ENCODE data around the gene DAB2. TPM values are rescaled to one million over a fixed set of nuclear protein-coding genes. Genes with fewer than 3 reads are reported as not detected.

The DAB2 gene
- total and polyA plus RNA-seq, 5 donors from 2014 or later = 4.2 TPM; not detected in 4

DNA sequence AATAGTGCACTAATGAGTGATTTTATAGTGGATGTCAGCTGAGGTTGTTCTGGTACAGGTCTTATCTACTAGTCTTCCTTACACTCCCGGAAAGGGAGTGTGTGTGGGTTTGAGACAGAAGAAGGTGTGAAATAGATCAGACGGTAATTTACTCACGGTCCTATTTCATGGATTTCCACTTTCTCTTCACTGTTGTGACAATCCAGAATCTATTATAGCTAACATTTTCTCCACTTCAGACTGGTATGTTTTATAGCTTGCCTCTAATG, 53.5 kb downstream of the DAB2 start:
- ATAC-seq (ENCODE audit: low read depth in 2 of 2) = no peak
- H3K27me3 Mint-ChIP-seq = peaks cover 58% of the 10 kb centered on the region
- H3K27ac Mint-ChIP-seq = no peak overlapping the region
- no peaks in the 10 kb centered on the region for H3K36me3 Mint-ChIP-seq
- H3K4me3 Mint-ChIP-seq = no peak overlapping the region
- peaks cover 0 to 2% (median 0%) of the 10 kb centered on the region in 4 donors for H3K4me1 Mint-ChIP-seq
- no peak for DNase-seq
- no peaks in the 10 kb centered on the region for H3K4me1 ChIP-seq (ENCODE audit: control insufficient read depth, insufficient read depth, low read length, poor library complexity, severe bottlenecking)
- no peaks in the 10 kb centered on the region for H3K9me3 Mint-ChIP-seq
- H3K4me3 ChIP-seq (ENCODE audit: low read depth, low read length) = no peak overlapping the region
- no peaks in the 10 kb centered on the region for H3K9me3 ChIP-seq (ENCODE audit: control insufficient read depth in 2 of 2, low read length in 2 of 2)
- no peak overlapping the region for H3K27ac ChIP-seq (ENCODE audit: insufficient read depth, low read length, poor library complexity, severe bottlenecking)
- H3K36me3 ChIP-seq (ENCODE audit: control insufficient read depth, insufficient read depth, low read length) = no peaks in the 10 kb centered on the region
- H3K27me3 ChIP-seq (ENCODE audit: control insufficient read depth, insufficient read depth, low read length) = peaks cover 15% of the 10 kb centered on the region

DNA sequence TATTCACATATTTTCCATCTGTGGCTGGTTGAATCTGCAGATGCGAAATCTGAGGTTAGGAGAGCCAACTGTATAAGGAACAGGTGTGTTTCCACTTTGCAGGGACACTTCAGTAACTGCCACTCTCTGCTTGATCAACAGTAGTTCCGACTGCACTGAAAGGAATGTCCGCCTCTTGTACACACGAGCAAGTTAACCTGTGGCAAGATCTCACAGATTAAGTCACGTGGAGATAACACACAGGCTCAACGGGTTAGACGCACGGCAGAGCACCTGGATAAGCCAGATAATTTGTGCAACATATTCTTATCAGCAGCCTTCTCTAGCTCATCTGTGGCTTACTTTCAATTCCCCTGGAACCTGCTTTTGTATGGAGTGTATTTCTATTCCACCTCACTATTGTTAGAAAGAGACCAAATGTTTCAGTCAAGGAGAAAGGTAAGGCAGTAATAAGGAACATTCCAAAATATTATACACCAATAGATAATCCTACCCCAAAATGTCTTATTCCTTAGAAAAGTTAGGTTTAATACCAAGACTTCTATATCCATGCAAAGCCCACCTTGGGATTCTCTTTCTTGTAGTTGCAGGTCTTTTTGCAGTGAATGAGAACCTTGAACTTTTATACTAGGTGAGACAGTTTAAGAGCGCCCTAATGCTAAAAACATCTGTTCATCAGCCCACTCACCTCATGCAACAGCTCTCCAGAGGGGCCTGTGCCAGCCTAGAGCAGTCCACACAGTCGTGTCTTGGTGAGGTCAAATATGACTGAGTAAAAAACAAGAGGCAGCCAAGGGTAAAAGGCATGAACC, 54.0 kb downstream of the DAB2 start:
- H3K27me3 Mint-ChIP-seq = peaks cover 54% of the 10 kb centered on the region
- H3K27ac Mint-ChIP-seq = no peak overlapping the region
- no peaks in the 10 kb centered on the region for H3K36me3 Mint-ChIP-seq
- Histone ChIP-seq H3K4me3 (ENCODE audit: low read depth, low read length) (no peak overlapping the region), H3K36me3 (ENCODE audit: control insufficient read depth, insufficient read depth, low read length) (no peaks in the 10 kb centered on the region), H3K4me1 (ENCODE audit: control insufficient read depth, insufficient read depth, low read length, poor library complexity, severe bottlenecking) (no peaks in the 10 kb centered on the region), H3K27ac (ENCODE audit: insufficient read depth, low read length, poor library complexity, severe bottlenecking) (no peak overlapping the region), H3K9me3 (ENCODE audit: control insufficient read depth in 2 of 2, low read length in 2 of 2) (no peaks in the 10 kb centered on the region), H3K27me3 (ENCODE audit: control insufficient read depth, insufficient read depth, low read length) (peaks cover 15% of the 10 kb centered on the region)
- no peaks in the 10 kb centered on the region for H3K9me3 Mint-ChIP-seq
- no peaks in the 10 kb centered on the region for H3K4me1 Mint-ChIP-seq
- DNase-seq = no peak
- no peak overlapping the region for H3K4me3 Mint-ChIP-seq
- ATAC-seq (ENCODE audit: low read depth in 2 of 2) = no peak

DNA sequence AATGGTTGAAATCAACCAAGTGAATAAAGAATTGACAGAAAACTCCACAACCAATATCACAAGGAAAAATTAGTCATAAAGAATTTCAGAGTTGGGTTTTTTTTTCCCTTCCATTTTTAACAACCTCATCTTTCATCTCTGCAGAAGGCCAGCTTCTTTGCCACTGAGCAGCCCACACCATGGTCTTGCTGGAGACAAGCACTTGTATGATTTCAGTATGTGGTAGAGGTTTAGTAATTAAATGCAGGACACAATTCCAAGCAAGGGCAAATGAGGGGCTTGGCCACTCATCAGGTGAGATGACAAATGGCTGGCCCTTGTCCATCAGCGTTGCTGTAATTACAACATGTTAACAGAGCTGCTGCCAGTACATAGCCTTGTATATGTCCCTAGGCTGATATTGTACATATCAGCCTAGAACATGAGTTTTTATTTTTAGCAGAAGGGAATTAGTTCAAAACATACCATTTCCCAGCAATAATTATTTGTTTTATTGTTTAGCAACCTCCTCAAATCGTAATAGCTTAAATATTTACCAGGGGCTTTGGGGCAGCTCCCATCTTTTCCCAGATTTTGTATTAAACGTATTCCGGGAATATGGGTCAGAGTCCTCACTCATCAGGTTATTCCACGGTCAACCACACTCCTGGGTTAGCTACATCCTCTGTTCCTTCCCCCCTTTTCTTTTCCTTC, 55.5 kb downstream of the DAB2 start:
- peaks cover 12% of the 10 kb centered on the region for H3K27me3 ChIP-seq (ENCODE audit: control insufficient read depth, insufficient read depth, low read length)
- H3K4me1 Mint-ChIP-seq = no peaks in the 10 kb centered on the region
- H3K36me3 Mint-ChIP-seq = no peaks in the 10 kb centered on the region

DNA sequence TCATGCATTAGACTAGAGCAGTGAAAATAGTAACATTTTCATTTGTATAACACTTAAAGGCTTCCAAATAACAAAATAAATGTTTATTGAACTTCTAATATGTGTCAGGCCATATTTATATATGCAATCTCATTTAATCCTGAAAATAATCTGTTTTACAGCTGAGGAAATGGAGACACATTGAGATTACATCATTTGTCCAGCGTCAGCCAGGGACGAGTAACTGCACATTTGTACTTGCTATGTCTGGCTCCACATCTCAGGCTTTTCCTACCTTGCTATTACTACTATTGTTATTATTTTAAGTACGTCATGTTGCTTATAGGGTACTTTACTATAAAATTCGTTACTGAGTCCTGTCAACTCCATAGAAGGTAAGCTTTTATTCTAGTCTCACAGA, 56.7 kb downstream of the DAB2 start:
- Histone ChIP-seq H3K4me1 (ENCODE audit: control insufficient read depth, insufficient read depth, low read length, poor library complexity, severe bottlenecking) (no peaks in the 10 kb centered on the region), H3K27ac (ENCODE audit: insufficient read depth, low read length, poor library complexity, severe bottlenecking) (no peak overlapping the region), H3K4me3 (ENCODE audit: low read depth, low read length) (no peak overlapping the region), H3K9me3 (ENCODE audit: control insufficient read depth in 2 of 2, low read length in 2 of 2) (no peaks in the 10 kb centered on the region), H3K27me3 (ENCODE audit: control insufficient read depth, insufficient read depth, low read length) (peaks cover 11% of the 10 kb centered on the region), H3K36me3 (ENCODE audit: control insufficient read depth, insufficient read depth, low read length) (no peaks in the 10 kb centered on the region)
- ATAC-seq (ENCODE audit: low read depth in 2 of 2) (no peak), DNase-seq (no peak)
- Mint-ChIP-seq H3K36me3 (no peaks in the 10 kb centered on the region), H3K4me1 (no peaks in the 10 kb centered on the region), H3K27me3 (peaks cover 41% of the 10 kb centered on the region), H3K27ac (no peak overlapping the region), H3K9me3 (no peaks in the 10 kb centered on the region), H3K4me3 (no peak overlapping the region)

More for the DNA sequence above, 55.5 kb downstream of the DAB2 start:
- Histone ChIP-seq H3K9me3 (ENCODE audit: control insufficient read depth in 2 of 2, low read length in 2 of 2) (no peaks in the 10 kb centered on the region), H3K36me3 (ENCODE audit: control insufficient read depth, insufficient read depth, low read length) (no peaks in the 10 kb centered on the region), H3K4me3 (ENCODE audit: low read depth, low read length) (no peak overlapping the region), H3K4me1 (ENCODE audit: control insufficient read depth, insufficient read depth, low read length, poor library complexity, severe bottlenecking) (no peaks in the 10 kb centered on the region), H3K27ac (ENCODE audit: insufficient read depth, low read length, poor library complexity, severe bottlenecking) (no peak overlapping the region)
- Mint-ChIP-seq H3K4me3 (no peak overlapping the region), H3K27ac (no peak overlapping the region), H3K9me3 (no peaks in the 10 kb centered on the region), H3K27me3 (peaks cover 43% of the 10 kb centered on the region)
- DNase-seq (no peak), ATAC-seq (ENCODE audit: low read depth in 2 of 2) (no peak)

DNA sequence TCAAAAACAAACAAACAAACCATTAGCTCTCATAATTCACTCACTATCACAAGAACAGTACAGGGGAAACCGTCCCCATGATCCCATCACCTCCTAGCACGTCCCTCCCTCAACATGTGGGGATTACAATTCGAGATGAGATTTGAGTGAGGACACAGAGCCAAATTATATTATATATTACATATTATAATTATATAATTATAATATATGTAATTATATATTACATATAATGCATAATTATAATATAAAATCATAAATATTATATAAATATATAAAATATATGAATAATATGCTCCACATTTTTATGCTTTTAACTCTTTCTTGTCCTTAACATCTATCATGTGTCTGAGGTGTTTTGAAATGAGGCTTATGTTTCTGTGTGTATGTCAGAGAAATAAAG, 57.1 kb downstream of the DAB2 start:
- H3K4me1 Mint-ChIP-seq = no peaks in the 10 kb centered on the region
- H3K27ac Mint-ChIP-seq = no peak overlapping the region
- no peaks in the 10 kb centered on the region for H3K9me3 Mint-ChIP-seq

DNA sequence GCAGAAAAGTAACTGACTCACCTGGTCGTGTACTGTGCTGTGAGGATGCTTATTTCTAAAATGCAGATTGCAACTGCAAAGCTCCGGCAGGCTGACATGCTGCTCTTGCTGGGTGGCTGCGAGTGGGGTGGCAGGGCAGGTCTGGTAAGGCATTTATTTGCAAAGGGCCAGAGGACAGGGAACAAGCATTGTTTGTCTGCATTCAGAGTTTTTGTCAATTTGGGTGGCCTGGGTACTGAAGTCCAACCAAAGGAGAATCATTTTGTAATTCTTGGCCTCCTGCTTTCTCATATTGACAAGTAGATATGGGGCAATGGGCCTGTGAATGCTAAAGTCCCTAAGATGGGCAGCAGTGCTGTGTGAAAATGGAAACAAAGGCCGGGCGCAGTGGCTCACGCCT, 60.4 kb downstream of the DAB2 start, which contains the start of gene C9:
TSS of gene C9 (minus strand) at position 129 of the 400 bp plus-strand sequence. CDS start at position 98, 31 bp downstream.
- Histone ChIP-seq H3K27me3 (ENCODE audit: control insufficient read depth, insufficient read depth, low read length) (peaks cover 5% of the 10 kb centered on the region), H3K27ac (ENCODE audit: insufficient read depth, low read length, poor library complexity, severe bottlenecking) (no peak within 1 kb of the TSS), H3K36me3 (ENCODE audit: control insufficient read depth, insufficient read depth, low read length) (no peaks in the 10 kb centered on the region), H3K4me1 (ENCODE audit: control insufficient read depth, insufficient read depth, low read length, poor library complexity, severe bottlenecking) (no peaks in the 10 kb centered on the region), H3K4me3 (ENCODE audit: low read depth, low read length) (no peak within 1 kb of the TSS), H3K9me3 (ENCODE audit: control insufficient read depth in 2 of 2, low read length in 2 of 2) (no peaks in the 10 kb centered on the region)
- H3K4me3 Mint-ChIP-seq = no peak within 1 kb of the TSS
- H3K9me3 Mint-ChIP-seq = no peaks in the 10 kb centered on the region
- DNase-seq (no peak), ATAC-seq (ENCODE audit: low read depth in 2 of 2) (no peak)
- H3K27me3 Mint-ChIP-seq = peaks cover 11% of the 10 kb centered on the region
- no peaks in the 10 kb centered on the region for H3K36me3 Mint-ChIP-seq
- peaks cover 0 to 10% (median 1%) of the 10 kb centered on the region in 4 donors for H3K4me1 Mint-ChIP-seq
- no peak within 1 kb of the TSS for H3K27ac Mint-ChIP-seq

More for the DNA sequence above, 57.1 kb downstream of the DAB2 start:
- Histone ChIP-seq H3K27me3 (ENCODE audit: control insufficient read depth, insufficient read depth, low read length) (peaks cover 8% of the 10 kb centered on the region), H3K36me3 (ENCODE audit: control insufficient read depth, insufficient read depth, low read length) (no peaks in the 10 kb centered on the region), H3K9me3 (ENCODE audit: control insufficient read depth in 2 of 2, low read length in 2 of 2) (no peaks in the 10 kb centered on the region), H3K4me1 (ENCODE audit: control insufficient read depth, insufficient read depth, low read length, poor library complexity, severe bottlenecking) (no peaks in the 10 kb centered on the region), H3K4me3 (ENCODE audit: low read depth, low read length) (no peak overlapping the region), H3K27ac (ENCODE audit: insufficient read depth, low read length, poor library complexity, severe bottlenecking) (no peak overlapping the region)
- ATAC-seq (ENCODE audit: low read depth in 2 of 2) = no peak
- H3K36me3 Mint-ChIP-seq = no peaks in the 10 kb centered on the region
- peaks cover 37% of the 10 kb centered on the region for H3K27me3 Mint-ChIP-seq
- DNase-seq = no peak
- no peak overlapping the region for H3K4me3 Mint-ChIP-seq

DNA sequence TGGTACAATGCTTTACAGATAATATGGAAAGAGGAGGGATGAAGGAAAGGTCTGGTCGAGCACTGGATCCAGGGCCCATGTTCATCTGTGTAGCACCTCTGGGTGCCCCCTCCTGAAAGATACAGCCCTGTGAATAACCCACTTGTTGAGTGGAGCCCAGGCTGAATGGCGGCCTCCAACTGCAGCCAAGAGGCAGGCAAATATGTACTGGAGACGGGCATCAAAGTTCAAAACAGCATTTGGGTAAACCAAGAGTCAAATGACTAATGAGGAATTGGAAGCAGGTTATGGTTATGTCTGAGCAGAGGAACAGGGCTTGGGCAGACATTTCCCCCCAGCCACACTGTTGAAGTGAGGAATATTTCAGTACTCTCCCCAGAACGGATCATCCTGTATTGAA, 61.6 kb downstream of the DAB2 start:
- DNase-seq = no peak
- no peaks in the 10 kb centered on the region for H3K9me3 Mint-ChIP-seq
- H3K4me3 Mint-ChIP-seq = no peak overlapping the region
- peaks cover 2% of the 10 kb centered on the region for H3K27me3 Mint-ChIP-seq
- H3K4me1 Mint-ChIP-seq = peaks cover 0 to 10% (median 1%) of the 10 kb centered on the region in 4 donors
- no peaks in the 10 kb centered on the region for H3K4me1 ChIP-seq (ENCODE audit: control insufficient read depth, insufficient read depth, low read length, poor library complexity, severe bottlenecking)
- H3K36me3 Mint-ChIP-seq = no peaks in the 10 kb centered on the region
- no peak overlapping the region for H3K27ac ChIP-seq (ENCODE audit: insufficient read depth, low read length, poor library complexity, severe bottlenecking)
- no peaks in the 10 kb centered on the region for H3K27me3 ChIP-seq (ENCODE audit: control insufficient read depth, insufficient read depth, low read length)
- H3K4me3 ChIP-seq (ENCODE audit: low read depth, low read length) = no peak overlapping the region
- no peaks in the 10 kb centered on the region for H3K36me3 ChIP-seq (ENCODE audit: control insufficient read depth, insufficient read depth, low read length)
- H3K27ac Mint-ChIP-seq = no peak overlapping the region
- no peak for ATAC-seq (ENCODE audit: low read depth in 2 of 2)
- no peaks in the 10 kb centered on the region for H3K9me3 ChIP-seq (ENCODE audit: control insufficient read depth in 2 of 2, low read length in 2 of 2)

DNA sequence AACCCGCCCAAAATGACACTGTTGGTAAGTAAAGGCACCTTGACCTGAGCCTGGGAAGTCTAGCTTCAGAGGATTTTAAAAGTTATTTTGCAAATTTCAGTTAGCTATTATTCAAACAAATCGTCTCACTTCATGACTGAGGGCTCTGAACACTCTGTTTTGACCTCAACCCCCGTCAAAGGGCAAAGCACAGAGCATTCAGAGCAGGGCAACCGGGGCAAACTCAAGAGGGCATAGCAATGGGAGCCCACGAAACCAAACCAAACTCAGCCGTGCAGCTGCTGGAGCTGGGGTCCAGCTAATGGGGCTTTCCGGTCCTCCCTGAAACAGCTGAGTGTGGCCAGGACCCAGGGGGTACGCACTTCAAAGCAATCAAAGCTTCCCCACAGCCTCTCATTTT, 62.1 kb downstream of the DAB2 start:
- no peaks in the 10 kb centered on the region for H3K9me3 ChIP-seq (ENCODE audit: control insufficient read depth in 2 of 2, low read length in 2 of 2)
- H3K36me3 ChIP-seq (ENCODE audit: control insufficient read depth, insufficient read depth, low read length) = no peaks in the 10 kb centered on the region
- Mint-ChIP-seq H3K4me3 (no peak overlapping the region), H3K27me3 (no peaks in the 10 kb centered on the region), H3K9me3 (peaks cover 0 to 1% (median 0%) of the 10 kb centered on the region in 7 donors), H3K27ac (no peak overlapping the region), H3K4me1 (peaks cover 0 to 10% (median 1%) of the 10 kb centered on the region in 4 donors), H3K36me3 (no peaks in the 10 kb centered on the region)
- no peak overlapping the region for H3K27ac ChIP-seq (ENCODE audit: insufficient read depth, low read length, poor library complexity, severe bottlenecking)
- no peaks in the 10 kb centered on the region for H3K27me3 ChIP-seq (ENCODE audit: control insufficient read depth, insufficient read depth, low read length)
- DNase-seq (no peak), ATAC-seq (ENCODE audit: low read depth in 2 of 2) (no peak)
- H3K4me3 ChIP-seq (ENCODE audit: low read depth, low read length) = no peak overlapping the region
- H3K4me1 ChIP-seq (ENCODE audit: control insufficient read depth, insufficient read depth, low read length, poor library complexity, severe bottlenecking) = no peaks in the 10 kb centered on the region
